Measurements from ENCODE around the gene GRAMD2B.
"Not testable (repeated sequence)": the region's sequence is repeated elsewhere in the genome, so short reads cannot be mapped to it uniquely, and the experiment has no call there.

GRAMD2B gene

DNA sequence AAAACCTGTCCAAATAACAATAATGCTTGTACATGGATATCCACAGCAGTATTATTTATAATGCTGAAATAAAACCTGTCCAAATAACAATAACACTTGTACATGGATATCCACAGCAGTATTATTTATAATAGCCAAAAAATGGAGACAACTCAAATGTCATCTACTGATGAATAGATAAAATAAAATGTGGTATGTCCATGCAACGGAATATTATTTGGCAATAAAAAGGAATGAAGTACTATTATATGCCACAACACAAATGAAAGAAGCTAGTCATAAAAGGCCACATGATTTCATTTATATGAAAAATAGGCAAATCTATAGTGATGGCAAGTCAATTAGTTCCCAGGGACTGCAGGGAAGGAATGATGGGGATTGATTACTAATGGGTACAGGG, 31.8 kb upstream of the GRAMD2B start:
- H3K27me3 ChIP-seq (ENCODE audit: control insufficient read depth, insufficient read depth, low read length) = no peaks in the 10 kb centered on the region
- H3K9me3 ChIP-seq (ENCODE audit: control insufficient read depth, insufficient read depth, low read length) = no peaks in the 10 kb centered on the region
- H3K4me3 ChIP-seq (ENCODE audit: low read depth, low read length) = no peak overlapping the region
- H3K4me1 ChIP-seq (ENCODE audit: control insufficient read depth, insufficient read depth, low read length) = peaks cover 2% of the 10 kb centered on the region
- no peaks in the 10 kb centered on the region for H3K36me3 ChIP-seq (ENCODE audit: control insufficient read depth, insufficient read depth, low read length)
- H3K9ac ChIP-seq (ENCODE audit: low read depth, low read length) = no peak overlapping the region

DNA sequence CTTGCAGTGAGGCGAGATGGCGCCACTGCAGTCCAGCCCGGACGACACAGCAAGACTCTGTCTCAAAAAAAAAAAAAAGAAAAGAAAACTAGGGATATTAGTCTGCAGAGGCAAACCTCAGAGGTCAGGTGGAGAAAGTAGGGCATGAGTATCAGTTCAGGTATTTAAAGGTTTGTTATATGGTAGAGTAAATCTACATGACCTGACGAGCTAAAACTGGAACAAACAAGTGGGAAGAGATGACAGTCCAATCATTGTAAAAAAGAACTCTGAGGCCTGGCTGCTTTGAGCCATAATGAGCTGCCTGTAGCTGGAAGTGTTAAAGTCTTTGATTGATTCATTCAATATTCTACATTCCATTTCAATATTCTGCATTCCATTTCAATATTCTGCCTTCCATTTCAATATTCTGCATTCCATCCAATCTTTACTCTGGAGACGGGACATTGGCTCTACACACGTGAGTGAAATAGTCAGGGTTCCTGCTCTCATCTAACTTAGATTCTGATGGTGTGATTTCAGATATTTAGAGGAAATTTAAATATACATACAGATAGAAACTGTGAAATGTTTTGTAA, 28.9 kb upstream of the GRAMD2B start:
- Histone ChIP-seq H3K9me3 (ENCODE audit: control insufficient read depth, insufficient read depth, low read length) (no peaks in the 10 kb centered on the region), H3K9ac (ENCODE audit: low read depth, low read length) (no peak overlapping the region), H3K4me3 (ENCODE audit: low read depth, low read length) (no peak overlapping the region), H3K36me3 (ENCODE audit: control insufficient read depth, insufficient read depth, low read length) (no peaks in the 10 kb centered on the region), H3K27me3 (ENCODE audit: control insufficient read depth, insufficient read depth, low read length) (no peaks in the 10 kb centered on the region), H3K4me1 (ENCODE audit: control insufficient read depth, insufficient read depth, low read length) (peaks cover 2% of the 10 kb centered on the region)

DNA sequence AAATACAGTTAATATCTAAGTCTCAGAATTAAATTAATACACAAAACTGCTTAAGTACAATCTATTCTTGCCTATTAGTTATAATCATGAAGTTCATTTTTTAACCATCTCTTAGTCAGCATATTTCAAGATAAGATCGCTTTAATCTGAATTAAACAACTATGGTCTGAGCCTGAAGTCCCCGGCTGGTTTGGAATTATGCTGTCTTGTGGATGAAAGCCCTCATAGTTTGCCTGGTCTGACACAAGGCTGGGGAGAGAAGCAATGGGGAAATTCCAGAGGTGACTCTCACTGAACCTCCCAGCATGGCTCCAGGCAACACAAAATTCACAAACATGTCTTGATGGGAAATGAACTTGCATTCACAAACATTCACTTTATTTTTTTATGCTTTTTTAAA, 28.0 kb upstream of the GRAMD2B start:
- Histone ChIP-seq H3K4me3 (ENCODE audit: low read depth, low read length) (no peak overlapping the region), H3K27me3 (ENCODE audit: control insufficient read depth, insufficient read depth, low read length) (no peaks in the 10 kb centered on the region), H3K9ac (ENCODE audit: low read depth, low read length) (no peak overlapping the region), H3K9me3 (ENCODE audit: control insufficient read depth, insufficient read depth, low read length) (no peaks in the 10 kb centered on the region), H3K4me1 (ENCODE audit: control insufficient read depth, insufficient read depth, low read length) (peaks cover 2% of the 10 kb centered on the region), H3K36me3 (ENCODE audit: control insufficient read depth, insufficient read depth, low read length) (no peaks in the 10 kb centered on the region)

DNA sequence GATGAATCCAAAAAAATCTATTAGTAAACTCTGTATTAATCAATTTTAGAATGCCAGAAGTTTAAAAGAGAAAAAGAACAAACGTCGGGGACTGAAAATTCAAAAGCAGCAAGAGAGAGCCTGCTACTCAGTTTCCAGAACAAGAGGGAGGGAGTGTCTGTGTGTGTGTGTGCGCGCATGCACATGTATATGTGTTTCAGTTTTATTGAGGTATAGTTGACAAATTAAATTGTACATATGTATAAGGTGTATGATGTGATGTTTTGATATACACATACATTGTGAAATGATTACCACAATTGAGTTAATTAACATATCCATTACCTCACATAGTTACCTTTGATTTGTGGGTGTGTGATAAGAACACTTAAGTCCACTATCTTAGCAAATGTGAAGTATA, 27.6 kb upstream of the GRAMD2B start:
- Histone ChIP-seq H3K27me3 (ENCODE audit: control insufficient read depth, insufficient read depth, low read length) (no peaks in the 10 kb centered on the region), H3K4me3 (ENCODE audit: low read depth, low read length) (no peak overlapping the region), H3K9ac (ENCODE audit: low read depth, low read length) (no peak overlapping the region)

DNA sequence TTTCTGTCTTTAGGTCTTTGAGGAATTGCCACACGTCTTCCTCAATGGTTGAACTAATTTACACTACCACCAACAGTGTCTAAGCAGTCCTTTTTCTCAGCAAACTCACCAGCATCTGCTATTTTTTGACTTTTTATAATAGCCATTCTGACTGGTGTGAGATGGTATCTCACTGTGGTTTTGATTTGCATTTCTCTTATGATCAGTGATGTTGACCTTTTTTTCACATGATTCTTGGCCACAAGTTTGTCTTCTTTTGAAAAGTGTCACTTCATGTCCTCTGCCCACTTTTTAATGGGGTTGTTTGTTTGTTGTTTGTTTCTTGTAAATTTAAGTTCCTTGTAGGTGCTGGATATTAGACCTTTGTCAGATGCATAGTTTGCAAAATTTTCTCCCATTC, 26.5 kb upstream of the GRAMD2B start:
- H3K36me3 ChIP-seq (ENCODE audit: control insufficient read depth, insufficient read depth, low read length); H3K9me3 ChIP-seq (ENCODE audit: control insufficient read depth, insufficient read depth, low read length); H3K4me3 ChIP-seq (ENCODE audit: low read depth, low read length); H3K9ac ChIP-seq (ENCODE audit: low read depth, low read length); H3K4me1 ChIP-seq (ENCODE audit: control insufficient read depth, insufficient read depth, low read length); H3K27me3 ChIP-seq (ENCODE audit: control insufficient read depth, insufficient read depth, low read length): not testable (repeated sequence)

More for the DNA sequence above, 27.6 kb upstream of the GRAMD2B start:
- Histone ChIP-seq H3K9me3 (ENCODE audit: control insufficient read depth, insufficient read depth, low read length) (no peaks in the 10 kb centered on the region), H3K36me3 (ENCODE audit: control insufficient read depth, insufficient read depth, low read length) (no peaks in the 10 kb centered on the region), H3K4me1 (ENCODE audit: control insufficient read depth, insufficient read depth, low read length) (peaks cover 2% of the 10 kb centered on the region)

DNA sequence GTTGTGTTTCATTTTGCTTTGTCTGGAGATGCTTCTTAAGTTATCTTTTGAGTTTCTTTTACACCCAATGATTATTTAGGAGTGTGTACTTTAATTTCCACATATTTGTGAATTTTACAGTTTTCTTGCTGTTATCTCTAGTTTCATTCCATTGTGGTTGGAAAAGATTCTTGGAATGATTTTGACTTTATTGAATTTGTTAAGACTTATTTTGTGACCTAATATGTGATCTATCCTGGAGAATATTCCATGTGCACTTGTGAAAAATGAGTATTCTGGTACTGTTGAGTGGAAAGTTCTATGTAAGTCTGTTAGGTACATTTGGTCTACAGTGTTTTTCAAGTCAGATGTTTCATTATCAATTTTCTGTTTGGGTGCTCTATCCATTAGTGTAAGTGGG, 24.4 kb upstream of the GRAMD2B start:
- H3K9ac ChIP-seq (ENCODE audit: low read depth, low read length) = no peak overlapping the region
- no peaks in the 10 kb centered on the region for H3K27me3 ChIP-seq (ENCODE audit: control insufficient read depth, insufficient read depth, low read length)
- H3K4me3 ChIP-seq (ENCODE audit: low read depth, low read length) = no peak overlapping the region
- peaks cover 3% of the 10 kb centered on the region for H3K4me1 ChIP-seq (ENCODE audit: control insufficient read depth, insufficient read depth, low read length)
- no peaks in the 10 kb centered on the region for H3K9me3 ChIP-seq (ENCODE audit: control insufficient read depth, insufficient read depth, low read length)
- H3K36me3 ChIP-seq (ENCODE audit: control insufficient read depth, insufficient read depth, low read length) = no peaks in the 10 kb centered on the region

DNA sequence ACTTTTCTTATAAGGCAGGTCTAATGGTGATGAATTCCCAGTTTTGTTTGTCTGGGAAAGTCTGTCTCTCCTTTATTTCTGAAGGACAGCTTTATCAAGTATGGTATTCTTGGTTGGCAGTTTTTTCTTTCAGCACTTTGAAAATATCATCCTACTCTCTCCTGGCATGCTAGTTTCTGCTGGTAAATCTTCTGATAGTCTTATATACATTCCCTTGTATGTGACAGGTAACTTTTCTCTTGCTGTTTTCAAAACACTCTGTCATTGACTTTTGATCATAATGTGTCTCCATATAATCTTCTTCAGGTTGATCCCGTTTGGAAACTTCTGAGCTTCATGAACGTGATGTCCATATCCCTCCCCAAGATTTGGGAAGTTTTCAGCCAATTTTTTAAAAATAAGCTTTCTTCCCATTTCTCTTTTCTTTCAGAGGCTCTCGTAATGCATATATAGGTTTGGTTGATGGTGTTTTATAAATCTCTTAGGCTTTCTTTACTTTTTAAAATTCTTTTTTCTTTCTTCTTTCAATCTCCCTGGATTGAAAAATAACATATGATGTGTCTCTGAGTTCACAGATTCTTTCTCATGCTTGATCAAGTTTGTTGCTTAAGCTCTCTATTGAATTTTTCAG, 22.5 kb upstream of the GRAMD2B start:
- Histone ChIP-seq H3K4me3 (ENCODE audit: low read depth, low read length) (no peak overlapping the region), H3K9me3 (ENCODE audit: control insufficient read depth, insufficient read depth, low read length) (no peaks in the 10 kb centered on the region), H3K27me3 (ENCODE audit: control insufficient read depth, insufficient read depth, low read length) (no peaks in the 10 kb centered on the region), H3K9ac (ENCODE audit: low read depth, low read length) (no peak overlapping the region), H3K36me3 (ENCODE audit: control insufficient read depth, insufficient read depth, low read length) (no peaks in the 10 kb centered on the region), H3K4me1 (ENCODE audit: control insufficient read depth, insufficient read depth, low read length) (peaks cover 6% of the 10 kb centered on the region)

DNA sequence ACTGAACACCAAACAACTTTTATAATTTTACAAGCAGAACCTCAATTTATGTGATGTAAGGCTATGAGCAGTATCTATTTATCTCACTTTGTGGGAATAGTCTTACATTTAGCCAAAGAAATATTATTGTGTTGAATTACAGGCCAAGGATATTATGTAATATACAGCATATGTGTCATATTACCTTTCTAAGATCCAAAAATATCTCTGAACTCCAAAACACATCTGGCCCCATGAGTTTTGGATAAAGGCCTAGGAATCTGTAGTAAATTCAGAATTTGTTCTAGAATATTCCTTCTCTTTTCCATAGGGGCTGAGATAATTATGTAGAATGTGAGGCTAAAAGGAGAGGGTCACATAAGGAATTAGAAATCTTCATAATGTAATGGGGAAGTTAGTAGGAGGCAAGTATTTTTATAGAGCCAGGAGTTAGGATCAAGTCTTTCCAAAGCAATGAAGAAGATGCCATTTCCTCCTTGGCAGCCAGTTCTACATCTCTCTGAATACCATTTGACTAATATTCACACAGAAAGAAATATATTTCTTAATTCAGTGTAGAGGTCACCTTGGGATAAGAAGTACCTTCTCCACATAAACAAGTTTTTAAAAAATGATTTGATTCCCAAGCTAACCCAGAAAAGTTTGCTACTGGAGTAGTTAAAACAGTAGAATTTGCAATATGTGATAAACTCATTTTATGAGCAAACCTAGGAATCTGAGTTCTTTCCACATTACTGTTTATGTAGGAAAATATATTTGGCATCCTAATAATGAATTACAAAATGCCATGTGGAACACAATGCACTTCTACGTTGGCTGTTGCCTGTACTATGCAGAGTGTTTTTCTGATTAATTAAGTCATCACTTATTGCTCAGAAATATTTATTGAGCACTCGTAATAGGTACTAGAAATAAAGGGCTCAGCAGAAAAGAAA, 20.3 kb upstream of the GRAMD2B start:
- H3K9me3 ChIP-seq (ENCODE audit: control insufficient read depth, insufficient read depth, low read length) = no peaks in the 10 kb centered on the region
- no peaks in the 10 kb centered on the region for H3K27me3 ChIP-seq (ENCODE audit: control insufficient read depth, insufficient read depth, low read length)
- no peaks in the 10 kb centered on the region for H3K36me3 ChIP-seq (ENCODE audit: control insufficient read depth, insufficient read depth, low read length)
- H3K4me3 ChIP-seq (ENCODE audit: low read depth, low read length) = no peak overlapping the region
- no peak overlapping the region for H3K9ac ChIP-seq (ENCODE audit: low read depth, low read length)
- H3K4me1 ChIP-seq (ENCODE audit: control insufficient read depth, insufficient read depth, low read length) = peaks cover 5% of the 10 kb centered on the region

DNA sequence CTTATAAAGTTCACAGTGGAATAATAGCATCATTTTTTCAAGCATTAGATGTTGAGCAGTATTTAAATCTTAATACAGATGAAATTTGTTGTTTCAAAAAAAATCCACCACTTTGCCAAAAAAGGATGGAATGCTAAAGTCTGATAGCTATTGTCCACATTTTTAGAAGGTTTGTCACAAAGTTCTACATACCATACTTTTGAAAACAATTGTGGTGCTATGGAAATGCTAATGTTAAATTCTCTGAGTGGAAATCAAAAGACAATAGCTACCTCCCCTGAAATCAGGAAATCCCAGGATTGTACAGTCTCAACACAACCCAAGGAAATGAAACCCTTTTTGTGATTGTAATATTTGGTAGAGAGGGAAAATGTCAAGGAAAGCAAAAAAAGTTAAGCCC, 19.3 kb upstream of the GRAMD2B start:
- Histone ChIP-seq H3K4me1 (ENCODE audit: control insufficient read depth, insufficient read depth, low read length) (peaks cover 5% of the 10 kb centered on the region), H3K9me3 (ENCODE audit: control insufficient read depth, insufficient read depth, low read length) (no peaks in the 10 kb centered on the region), H3K27me3 (ENCODE audit: control insufficient read depth, insufficient read depth, low read length) (no peaks in the 10 kb centered on the region), H3K9ac (ENCODE audit: low read depth, low read length) (no peak overlapping the region), H3K36me3 (ENCODE audit: control insufficient read depth, insufficient read depth, low read length) (no peaks in the 10 kb centered on the region), H3K4me3 (ENCODE audit: low read depth, low read length) (no peak overlapping the region)

DNA sequence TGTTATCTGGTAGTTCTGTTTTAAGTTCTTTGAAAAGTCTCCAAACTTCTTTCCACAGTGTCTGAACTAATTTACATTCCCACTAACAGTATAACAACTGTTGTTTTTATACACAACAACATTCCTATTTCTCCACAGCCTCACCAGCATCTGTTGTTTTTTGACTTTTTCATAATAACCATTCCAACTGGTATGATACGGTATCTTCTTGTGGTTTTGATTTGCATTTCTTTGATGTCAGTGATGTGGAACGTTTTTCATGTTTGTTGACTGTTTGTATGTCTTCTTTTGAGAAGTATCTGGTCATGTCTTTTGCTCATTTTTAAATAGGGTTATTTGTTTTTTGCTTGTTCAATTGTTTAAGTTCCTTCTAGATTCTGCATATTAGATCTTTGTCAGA, 12.6 kb upstream of the GRAMD2B start:
- Histone ChIP-seq H3K9ac (ENCODE audit: low read depth, low read length) (no peak overlapping the region), H3K36me3 (ENCODE audit: control insufficient read depth, insufficient read depth, low read length) (no peaks in the 10 kb centered on the region), H3K27me3 (ENCODE audit: control insufficient read depth, insufficient read depth, low read length) (no peaks in the 10 kb centered on the region), H3K9me3 (ENCODE audit: control insufficient read depth, insufficient read depth, low read length) (no peaks in the 10 kb centered on the region), H3K4me3 (ENCODE audit: low read depth, low read length) (no peak overlapping the region), H3K4me1 (ENCODE audit: control insufficient read depth, insufficient read depth, low read length) (no peaks in the 10 kb centered on the region)

DNA sequence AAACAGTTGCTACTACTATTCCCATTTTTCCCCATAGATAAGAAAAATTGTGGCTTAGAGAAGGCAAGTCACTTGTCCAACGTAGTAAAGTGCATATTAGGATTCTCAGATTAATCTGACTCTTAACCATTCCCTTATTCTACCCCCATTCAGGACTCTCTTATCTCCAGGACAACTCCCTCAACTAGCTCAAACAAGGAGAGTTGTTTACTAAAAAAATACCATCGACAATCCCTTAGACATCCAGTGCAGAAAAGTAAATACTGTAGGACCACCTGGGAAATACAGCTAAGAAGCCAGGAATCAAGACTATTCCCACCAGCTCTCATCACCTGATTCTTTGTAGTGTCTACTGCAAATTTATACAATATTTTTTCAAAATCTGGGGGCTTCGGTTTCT, 9.4 kb upstream of the GRAMD2B start:
- Histone ChIP-seq H3K9ac (ENCODE audit: low read depth, low read length) (no peak overlapping the region), H3K9me3 (ENCODE audit: control insufficient read depth, insufficient read depth, low read length) (no peaks in the 10 kb centered on the region), H3K4me1 (ENCODE audit: control insufficient read depth, insufficient read depth, low read length) (no peaks in the 10 kb centered on the region), H3K36me3 (ENCODE audit: control insufficient read depth, insufficient read depth, low read length) (no peaks in the 10 kb centered on the region), H3K4me3 (ENCODE audit: low read depth, low read length) (no peak overlapping the region), H3K27me3 (ENCODE audit: control insufficient read depth, insufficient read depth, low read length) (no peaks in the 10 kb centered on the region)

Measured in iPS-15b (cell line).